GM19328 (cell line): ENCODE data around the gene MANSC1.
"Not testable (repeated sequence)": the region's sequence is repeated elsewhere in the genome, so short reads cannot be mapped to it uniquely, and the experiment has no call there.

Experiments
- ATAC-seq: cut with Tn5 transposase; IDR thresholded peaks from one replicate; pipeline ENCODE4 v1.9.1; 2021; ENCODE audit warnings: mild to moderate bottlenecking, moderate library complexity; ENCODE audit not compliant: unreplicated experiment

MANSC1 gene

DNA sequence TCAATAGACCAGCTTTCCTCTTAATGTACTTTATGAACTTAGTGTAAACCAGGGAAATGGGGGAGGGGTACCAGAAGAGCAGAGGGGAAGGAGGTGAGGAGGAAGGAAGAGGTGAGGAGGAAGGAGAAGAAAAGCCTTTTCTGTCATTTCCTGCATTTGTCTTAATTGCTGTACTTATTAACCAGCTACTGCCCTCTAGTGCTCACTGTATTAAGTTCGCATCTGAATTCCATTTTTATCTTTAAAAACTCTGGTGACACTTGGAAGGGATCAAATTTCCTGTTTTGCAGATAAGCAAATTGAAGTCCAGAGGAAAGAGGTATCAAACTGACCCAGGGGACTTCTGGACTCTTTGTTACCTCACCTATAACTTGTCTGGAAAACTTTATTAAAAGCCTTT lies 22.2 kb downstream of the MANSC1 start:
- ATAC-seq: no peak

DNA sequence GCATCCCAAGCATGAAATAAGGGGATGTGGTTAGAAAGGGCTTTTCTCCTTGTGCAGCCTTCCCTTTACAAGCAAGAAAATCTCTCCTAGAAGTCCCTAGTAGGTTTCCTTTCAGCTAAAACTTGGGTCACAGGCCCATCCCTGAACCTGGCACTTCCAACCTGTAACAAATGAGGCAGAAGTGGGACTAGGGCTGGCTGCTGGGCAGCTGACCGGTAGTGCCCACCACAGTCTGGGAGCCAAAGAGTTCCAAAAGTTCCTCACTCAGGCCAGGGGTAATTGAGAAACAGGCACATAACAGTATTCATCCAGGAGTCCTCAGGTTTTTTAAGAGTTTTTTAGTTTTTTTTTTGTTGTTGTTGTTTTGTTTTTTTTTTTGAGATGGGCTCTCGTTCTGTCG lies 23.8 kb downstream of the MANSC1 start:
- ATAC-seq: no peak

DNA sequence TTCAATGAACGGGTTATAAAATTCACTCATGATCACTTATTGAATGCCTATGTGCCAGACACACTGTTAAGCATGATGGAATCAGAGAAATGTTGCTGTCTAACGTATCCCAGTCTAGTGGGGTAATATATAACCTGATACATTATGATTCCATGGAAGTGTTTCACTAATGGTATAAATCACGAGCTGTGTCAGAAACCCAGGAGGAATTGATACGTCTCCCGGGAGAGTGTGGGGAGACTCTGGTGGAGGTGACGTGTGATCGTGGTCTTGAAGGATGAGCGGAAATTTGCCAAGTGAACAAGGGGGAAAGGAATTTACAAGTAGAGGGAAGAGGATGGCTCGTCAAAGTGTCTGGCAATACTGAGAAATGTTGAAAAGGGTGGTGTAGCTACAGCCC lies 26.5 kb downstream of the MANSC1 start:
- ATAC-seq: no peak

DNA sequence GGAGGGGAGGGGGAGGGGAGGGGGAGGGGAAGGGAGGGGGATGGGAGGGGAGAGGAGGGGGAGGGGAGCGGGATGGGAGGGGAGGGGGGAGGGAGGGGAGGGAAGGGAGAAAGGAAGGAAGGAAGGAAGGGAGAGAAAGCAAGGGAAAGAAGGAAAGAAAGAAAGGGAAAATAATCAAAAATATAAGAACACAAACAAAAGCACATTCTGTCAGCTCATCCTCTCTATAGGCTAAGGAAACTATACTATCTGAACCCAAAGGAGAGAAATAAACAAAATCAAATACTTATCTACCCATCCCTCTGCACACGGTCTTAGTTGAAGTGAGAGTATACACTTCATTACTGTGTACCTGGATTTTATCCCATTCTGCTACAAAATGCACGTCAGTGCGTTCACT lies 26.9 kb downstream of the MANSC1 start:
- no peak for ATAC-seq

- ATAC-seq: no peak
Measured at GRCh38 chr12:12319451-12320183, 30.4 kb downstream of the MANSC1 start.

GRCh38 chr12:12315838-12316237 lies 34.2 kb downstream of the MANSC1 start:
- ATAC-seq: no peak

GRCh38 chr12:12310695-12311094 lies 39.3 kb downstream of the MANSC1 start:
- ATAC-seq: not testable (repeated sequence)

- ATAC-seq: no peak
Measured at GRCh38 chr12:12305568-12306300, 44.3 kb downstream of the MANSC1 start.

- ATAC-seq: no peak
Measured at GRCh38 chr12:12302976-12303375, 47.1 kb downstream of the MANSC1 start.

DNA sequence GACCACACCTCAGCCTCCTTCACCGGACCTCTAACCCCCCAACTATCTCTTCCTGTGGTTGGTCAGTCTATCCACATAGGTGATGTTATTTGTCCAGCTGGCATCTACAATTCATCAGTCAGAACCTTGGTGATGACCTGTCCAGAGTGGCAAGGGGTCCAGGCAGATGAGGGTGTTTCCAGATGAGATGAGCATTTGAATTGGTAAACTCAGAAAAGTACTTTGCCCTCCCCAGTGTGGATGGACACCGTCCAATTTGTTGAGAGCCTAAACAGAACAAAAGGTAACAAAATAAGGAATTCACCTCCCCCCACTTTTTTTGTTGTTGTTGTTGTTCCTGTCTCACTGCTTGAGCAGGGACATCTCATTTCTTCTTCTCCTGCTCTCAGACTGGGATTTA lies 48.9 kb downstream of the MANSC1 start:
- ATAC-seq: no peak

GRCh38 chr12:12297201-12297830 lies 52.7 kb downstream of the MANSC1 start:
- ATAC-seq: no peak

GRCh38 chr12:12294215-12295005 lies 55.6 kb downstream of the MANSC1 start:
- no peak for ATAC-seq

GRCh38 chr12:12290206-12290605 lies 59.8 kb downstream of the MANSC1 start:
- no peak for ATAC-seq

- ATAC-seq: no peak
Measured at GRCh38 chr12:12286441-12286840, 63.6 kb downstream of the MANSC1 start.

GRCh38 chr12:12282761-12283425 lies 67.1 kb downstream of the MANSC1 start:
- no peak for ATAC-seq

DNA sequence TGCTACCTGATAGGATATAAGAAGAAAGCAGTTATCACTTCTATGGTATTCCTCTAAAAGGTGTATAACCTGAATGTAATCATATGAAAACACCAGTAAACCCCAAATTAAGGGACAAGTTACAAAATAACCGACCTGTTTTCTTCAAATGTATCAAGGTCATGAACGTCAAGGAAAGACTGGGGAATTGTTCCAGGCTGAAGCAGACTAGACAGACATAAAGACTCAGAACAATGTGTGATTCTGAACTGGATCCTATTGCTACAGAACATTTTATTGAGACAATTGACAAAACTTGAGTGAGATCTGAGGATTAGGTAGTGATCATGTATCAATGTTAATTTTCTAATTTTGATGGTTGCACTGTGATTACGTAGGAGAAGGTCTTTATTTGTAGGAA lies 67.8 kb downstream of the MANSC1 start:
- no peak for ATAC-seq

GRCh38 chr12:12281134-12281533 lies 68.9 kb downstream of the MANSC1 start:
- no peak for ATAC-seq

GRCh38 chr12:12278899-12279298 lies 71.1 kb downstream of the MANSC1 start:
- ATAC-seq: no peak
